ENCODE data around the gene FCMR.

DNA sequence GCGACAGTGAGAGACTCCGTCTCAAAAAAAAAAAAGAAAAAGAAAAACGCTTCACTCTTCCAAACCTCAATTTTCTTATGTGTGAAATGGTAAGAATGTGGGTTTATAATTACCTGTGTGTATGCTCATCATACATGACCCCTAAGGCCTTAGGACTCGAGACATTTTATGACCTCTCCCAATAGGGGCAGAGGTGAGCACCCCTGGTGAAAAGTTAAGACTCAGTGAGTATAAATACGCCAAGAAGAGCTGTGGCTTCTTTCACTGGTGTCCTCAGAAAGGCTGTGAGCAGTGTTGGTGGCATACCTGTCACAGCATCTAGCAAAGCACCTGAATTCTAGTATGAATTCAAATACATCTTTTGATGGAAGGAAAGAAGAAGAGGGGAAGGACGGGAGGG is 7.8 kb upstream of the FCMR start:
- TF ChIP-seq GATA2 (IDR thresholded peaks at IDR 0.05; ENCODE audit: low read depth, low read length) (no peak), GATA3 (IDR thresholded peaks at IDR 0.05; ENCODE audit: low read depth, low read length) (no peak)

Measured in SH-SY5Y (cell line).